ENCODE results near the gene MED29. TPM values are rescaled to one million over a fixed set of nuclear protein-coding genes. Genes with fewer than 3 reads are reported as not detected.

Gene MED29
- total RNA-seq, 2 experiments from 2014 or later = 28.3 to 31.3 TPM

- H3K36me3 ChIP-seq (ENCODE audit: insufficient read depth, low read length) = peaks cover 62% of the 10 kb centered on the region
- 0 out of 2 replicates have a peak, but pooled peaks cover 7% of the 10 kb centered on the region for H4K20me1 ChIP-seq (ENCODE audit: insufficient read depth, low read length)
- no peaks in the 10 kb centered on the region for H3K9me3 ChIP-seq (ENCODE audit: low read length)
- intact Hi-C loops (cut with micrococcal nuclease; ENCODE audit: unreplicated experiment) = no loop called here
- ChIA-PET POLR2A (interaction anchor here (0.7 to 1.7 kb wide), 3 partner anchors 13 to 32 kb away, joined by 3 to 9 read pairs (median 5); partner anchors contain the start of genes RPS16 and TIMM50), CTCF (ENCODE audit: unreplicated experiment) (interaction anchor here (0.9 kb wide), 1 partner anchor 12 kb away, joined by 3 read pairs; the partner anchor contains the start of gene RPS16)
- DNase-seq (ENCODE audit: low spot score) = peak; percentile 76
- no peak overlapping the region for H2AFZ ChIP-seq (ENCODE audit: low read length)
- H3K4me1 ChIP-seq (ENCODE audit: insufficient read depth, low read length, poor library complexity, severe bottlenecking) = peaks cover 44% of the 10 kb centered on the region
- H3K79me2 ChIP-seq (ENCODE audit: insufficient read depth, low read depth, low read length) = peaks cover 87% of the 10 kb centered on the region
- H3K4me2 ChIP-seq (ENCODE audit: low read length) = peak overlapping the region; percentile 72
- BruUV-seq (replicated peaks) = no TSS peak
- TF ChIP-seq EZH2phosphoT487 (IDR thresholded peaks at IDR 0.05; ENCODE audit: borderline replicate concordance, low read depth, low read length) = no peak
- TF ChIP-seq CTCF (conservative IDR thresholded peaks at IDR 0.05; ENCODE audit: low read length) = no peak
- peak overlapping the region; percentile 92 for H3K4me3 ChIP-seq (ENCODE audit: low read depth, low read length, poor library complexity, severe bottlenecking)
- H3K27ac ChIP-seq (ENCODE audit: low read depth, low read length, poor library complexity, severe bottlenecking) = peak overlapping the region; percentile 72
- no peaks in the 10 kb centered on the region for H3K9me2 ChIP-seq (ENCODE audit: insufficient read depth, low read length)
Measured at GRCh38 chr19:39448271-39448670, 57.1 kb downstream of the MED29 start.

GRCh38 chr19:39449116-39449797, 58.1 kb downstream of the MED29 start:
- TF ChIP-seq EZH2phosphoT487 (IDR thresholded peaks at IDR 0.05; ENCODE audit: borderline replicate concordance, low read depth, low read length) = no peak
- TF ChIP-seq CTCF (conservative IDR thresholded peaks at IDR 0.05; ENCODE audit: low read length) = no peak
- Histone ChIP-seq H3K27ac (ENCODE audit: low read depth, low read length, poor library complexity, severe bottlenecking) (peak overlapping the region; percentile 72), H3K36me3 (ENCODE audit: insufficient read depth, low read length) (peaks cover 72% of the 10 kb centered on the region), H3K4me1 (ENCODE audit: insufficient read depth, low read length, poor library complexity, severe bottlenecking) (peaks cover 44% of the 10 kb centered on the region), H3K9me2 (ENCODE audit: insufficient read depth, low read length) (no peaks in the 10 kb centered on the region), H2AFZ (ENCODE audit: low read length) (no peak overlapping the region), H3K4me3 (ENCODE audit: low read depth, low read length, poor library complexity, severe bottlenecking) (peak overlapping the region; percentile 92), H3K4me2 (ENCODE audit: low read length) (peak overlapping the region; percentile 72), H3K79me2 (ENCODE audit: insufficient read depth, low read depth, low read length) (peaks cover 93% of the 10 kb centered on the region), H4K20me1 (ENCODE audit: insufficient read depth, low read length) (0 out of 2 replicates have a peak, but pooled peaks cover 7% of the 10 kb centered on the region), H3K9me3 (ENCODE audit: low read length) (no peaks in the 10 kb centered on the region)
- ChIA-PET CTCF (ENCODE audit: unreplicated experiment) (interaction anchor here (0.9 kb wide), 1 partner anchor 13 kb away, joined by 3 read pairs; the partner anchor contains the start of gene RPS16), POLR2A (interaction anchor here (0.6 to 0.8 kb wide), 3 partner anchors 9 to 1426 kb away, joined by 3 to 4 read pairs (median 4); no protein-coding TSS in a partner anchor)
- DNase-seq (ENCODE audit: low spot score) = peak; percentile 38
- intact Hi-C loops (cut with micrococcal nuclease; ENCODE audit: unreplicated experiment) = no loop called here
- BruUV-seq (replicated peaks) = no TSS peak

Small RNA genes within 50 kb of the gene (microRNA-seq; reads per million reads assigned to microRNA genes)
- gene MIR4530 (ENCODE audit: borderline replicate concordance) = not detected

Small RNA genes within 50 kb of the gene (small RNA-seq; reads per million reads assigned to genes)
- gene AC011445.2 (0.36 reads per million), gene MIR4530 (not detected), gene RN7SL566P (not detected)

Other genes with a start within 250 kb of the MED29 start
- not detected in 2 replicates for gene NCCRP1, start 194.4 kb upstream of the MED29 start, total RNA-seq (2014; rRNA removed; shearing (Covaris generic))
- not detected in 2 replicates for gene NCCRP1, start 194.4 kb upstream of the MED29 start, total RNA-seq (2022)
- gene SYCN, start 187.1 kb upstream of the MED29 start, total RNA-seq (2014; rRNA removed; shearing (Covaris generic)) = not detected in 2 replicates
- not detected in 2 replicates for gene SYCN, start 187.1 kb upstream of the MED29 start, total RNA-seq (2022)
- not detected in 2 replicates for gene IFNL3, start 146.4 kb upstream of the MED29 start, total RNA-seq (2014; rRNA removed; shearing (Covaris generic))
- not detected in 2 replicates for gene IFNL3, start 146.4 kb upstream of the MED29 start, total RNA-seq (2022)
- not detected in 2 replicates for gene IFNL4, start 142.5 kb upstream of the MED29 start, total RNA-seq (2014; rRNA removed; shearing (Covaris generic))
- gene IFNL4, start 142.5 kb upstream of the MED29 start, total RNA-seq (2022) = not detected in 2 replicates
- gene IFNL2, start 123.0 kb upstream of the MED29 start, total RNA-seq (2014; rRNA removed; shearing (Covaris generic)) = not detected in 2 replicates
- gene IFNL2, start 123.0 kb upstream of the MED29 start, total RNA-seq (2022) = not detected in 2 replicates
- not detected in 2 replicates for gene IFNL1, start 95.0 kb upstream of the MED29 start, total RNA-seq (2014; rRNA removed; shearing (Covaris generic))
- gene IFNL1, start 95.0 kb upstream of the MED29 start, total RNA-seq (2022) = not detected in 2 replicates
- 1.2 and 2.0 TPM in 2 replicates for gene LRFN1, start 70.5 kb upstream of the MED29 start, total RNA-seq (2014; rRNA removed; shearing (Covaris generic))
- gene LRFN1, start 70.5 kb upstream of the MED29 start, total RNA-seq (2022) = 2.8 and 3.6 TPM in 2 replicates
- gene GMFG, start 55.3 kb upstream of the MED29 start, total RNA-seq (2014; rRNA removed; shearing (Covaris generic)) = 135 and 183 TPM in 2 replicates
- 230 and 314 TPM in 2 replicates for gene GMFG, start 55.3 kb upstream of the MED29 start, total RNA-seq (2022)
- gene SAMD4B, start 49.0 kb upstream of the MED29 start, total RNA-seq (2014; rRNA removed; shearing (Covaris generic)) = 46.2 and 59.4 TPM in 2 replicates
- 60.0 and 68.8 TPM in 2 replicates for gene SAMD4B, start 49.0 kb upstream of the MED29 start, total RNA-seq (2022)
- gene PAF1, start 272 bp upstream of the MED29 start, total RNA-seq (2014; rRNA removed; shearing (Covaris generic)) = 33.1 and 35.4 TPM in 2 replicates
- gene PAF1, start 272 bp upstream of the MED29 start, total RNA-seq (2022) = 45.9 and 46.8 TPM in 2 replicates
- gene ZFP36, start 15.5 kb downstream of the MED29 start, total RNA-seq (2014; rRNA removed; shearing (Covaris generic)) = 19.4 and 21.8 TPM in 2 replicates
- 55.9 and 57.2 TPM in 2 replicates for gene ZFP36, start 15.5 kb downstream of the MED29 start, total RNA-seq (2022)
- gene PLEKHG2, start 21.3 kb downstream of the MED29 start, total RNA-seq (2014; rRNA removed; shearing (Covaris generic)) = 28.3 and 30.4 TPM in 2 replicates
- 65.9 and 68.2 TPM in 2 replicates for gene PLEKHG2, start 21.3 kb downstream of the MED29 start, total RNA-seq (2022)
- 538 and 634 TPM in 2 replicates for gene RPS16, start 44.6 kb downstream of the MED29 start, total RNA-seq (2014; rRNA removed; shearing (Covaris generic))
- 3,661 and 4,044 TPM in 2 replicates for gene RPS16, start 44.6 kb downstream of the MED29 start, total RNA-seq (2022)
- 70.1 and 74.6 TPM in 2 replicates for gene SUPT5H, start 54.2 kb downstream of the MED29 start, total RNA-seq (2014; rRNA removed; shearing (Covaris generic))
- 168 and 175 TPM in 2 replicates for gene SUPT5H, start 54.2 kb downstream of the MED29 start, total RNA-seq (2022)
- 98.1 and 116 TPM in 2 replicates for gene TIMM50, start 89.5 kb downstream of the MED29 start, total RNA-seq (2014; rRNA removed; shearing (Covaris generic))
- 91.1 and 93.2 TPM in 2 replicates for gene TIMM50, start 89.5 kb downstream of the MED29 start, total RNA-seq (2022)
- 3.4 and 4.4 TPM in 2 replicates for gene DLL3, start 107.6 kb downstream of the MED29 start, total RNA-seq (2014; rRNA removed; shearing (Covaris generic))
- 3.2 and 4.4 TPM in 2 replicates for gene DLL3, start 107.6 kb downstream of the MED29 start, total RNA-seq (2022)
- not detected in 2 replicates for gene SELENOV, start 123.8 kb downstream of the MED29 start, total RNA-seq (2014; rRNA removed; shearing (Covaris generic))
- not detected in 2 replicates for gene SELENOV, start 123.8 kb downstream of the MED29 start, total RNA-seq (2022)
- 11.7 and 13.9 TPM in 2 replicates for gene EID2B, start 141.5 kb downstream of the MED29 start, total RNA-seq (2014; rRNA removed; shearing (Covaris generic))
- 8.7 and 8.8 TPM in 2 replicates for gene EID2B, start 141.5 kb downstream of the MED29 start, total RNA-seq (2022)
- 19.1 and 22.9 TPM in 2 replicates for gene EID2, start 148.8 kb downstream of the MED29 start, total RNA-seq (2014; rRNA removed; shearing (Covaris generic))
- 17.3 and 20.7 TPM in 2 replicates for gene EID2, start 148.8 kb downstream of the MED29 start, total RNA-seq (2022)
- not detected in 2 replicates for gene LGALS13, start 211.1 kb downstream of the MED29 start, total RNA-seq (2014; rRNA removed; shearing (Covaris generic))
- gene LGALS13, start 211.1 kb downstream of the MED29 start, total RNA-seq (2022) = not detected in 2 replicates